ENCODE results near the gene TMEM120B.
"Not testable (repeated sequence)": the region's sequence is repeated elsewhere in the genome, so short reads cannot be mapped to it uniquely, and the experiment has no call there.

Gene TMEM120B

DNA sequence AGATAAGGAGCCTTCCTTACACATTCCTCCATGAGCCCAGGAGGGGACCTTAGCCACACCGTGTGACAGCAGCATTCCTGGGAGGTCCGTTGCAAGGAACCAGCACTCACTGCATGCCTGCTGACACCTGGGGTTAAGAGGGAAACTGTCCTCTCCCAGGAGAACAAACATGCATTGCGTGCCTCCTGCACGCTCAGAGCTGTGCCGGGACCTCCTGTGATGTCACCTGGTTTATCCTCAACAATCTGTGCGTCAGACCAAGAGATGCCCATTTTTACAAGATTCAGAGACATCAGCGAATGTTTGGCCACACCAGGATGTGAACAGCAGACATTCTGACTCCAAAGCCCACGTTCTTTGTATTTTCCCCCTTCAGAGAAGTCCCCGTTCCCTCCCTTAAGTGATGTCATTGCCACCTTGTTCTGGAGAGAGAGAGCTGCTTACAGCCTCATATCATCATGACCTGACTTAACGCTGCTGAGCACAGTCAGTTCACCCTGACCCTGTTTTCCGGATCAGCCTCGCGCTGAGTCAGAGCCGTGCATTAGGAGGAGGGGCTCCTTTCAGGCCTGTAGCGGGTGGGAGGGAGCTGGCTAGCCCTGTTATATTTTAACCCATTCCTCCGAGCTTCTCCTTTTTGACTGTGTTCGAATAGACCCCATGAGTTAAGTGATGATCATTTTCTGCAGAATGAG, 36.2 kb downstream of the TMEM120B start:
- DNase-seq, result peak in 1 of 2 donors; percentile 15

DNA sequence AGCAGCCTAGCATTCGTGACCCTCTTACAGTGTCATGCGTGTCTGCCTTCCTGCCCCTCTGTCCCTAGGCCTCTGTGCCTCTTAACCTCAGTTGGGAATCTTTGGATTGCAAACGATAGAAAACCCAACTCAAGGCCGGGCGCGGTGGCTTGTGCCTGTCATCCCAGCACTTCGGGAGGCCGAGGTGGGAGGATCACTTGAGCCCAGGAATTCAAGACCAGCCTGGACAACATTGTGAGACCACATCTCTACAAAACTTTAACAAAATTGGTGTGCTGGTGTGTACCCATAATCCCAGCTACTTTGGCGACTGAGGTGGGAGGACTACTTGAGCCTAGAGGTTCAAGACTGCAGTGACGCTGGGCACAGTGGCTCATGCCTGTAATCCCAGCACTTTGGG, 36.7 kb downstream of the TMEM120B start:
- DNase-seq, result no peak

DNA sequence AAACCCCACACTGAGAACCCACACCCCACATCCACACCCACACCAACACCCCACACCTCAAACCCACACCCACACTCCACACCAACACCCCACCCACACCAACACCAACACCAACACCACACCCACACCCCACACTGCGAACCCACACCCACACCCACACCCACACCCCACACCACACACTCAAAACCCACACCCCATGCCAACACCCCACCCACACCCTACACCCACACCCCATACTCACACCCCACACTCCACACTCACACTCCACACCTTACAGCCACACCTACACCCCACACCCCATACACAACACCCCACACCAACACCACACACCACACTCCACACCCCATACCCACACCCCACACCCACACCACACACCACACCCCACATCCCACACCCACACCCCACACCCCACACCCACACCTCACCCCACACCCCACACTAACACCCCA, 38.0 kb downstream of the TMEM120B start:
- peak; percentile 42 to 58 for DNase-seq

DNA sequence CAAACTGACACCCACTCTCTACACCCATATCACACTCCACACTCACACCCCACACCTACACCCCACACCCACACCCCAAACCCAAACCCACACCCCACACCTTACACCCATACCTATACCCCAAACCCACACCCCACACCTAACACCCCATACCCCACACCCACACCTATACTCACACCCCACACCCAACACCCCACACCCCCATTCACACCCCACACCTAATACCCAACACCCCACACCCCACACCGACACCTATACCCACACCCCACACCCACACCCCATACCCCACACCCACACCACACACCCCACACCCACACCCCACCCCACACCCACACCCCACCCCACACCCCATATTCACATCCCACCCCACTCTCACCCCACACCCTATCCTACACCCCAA, 38.5 kb downstream of the TMEM120B start:
- DNase-seq, result peak in 1 of 2 donors; percentile 33

DNA sequence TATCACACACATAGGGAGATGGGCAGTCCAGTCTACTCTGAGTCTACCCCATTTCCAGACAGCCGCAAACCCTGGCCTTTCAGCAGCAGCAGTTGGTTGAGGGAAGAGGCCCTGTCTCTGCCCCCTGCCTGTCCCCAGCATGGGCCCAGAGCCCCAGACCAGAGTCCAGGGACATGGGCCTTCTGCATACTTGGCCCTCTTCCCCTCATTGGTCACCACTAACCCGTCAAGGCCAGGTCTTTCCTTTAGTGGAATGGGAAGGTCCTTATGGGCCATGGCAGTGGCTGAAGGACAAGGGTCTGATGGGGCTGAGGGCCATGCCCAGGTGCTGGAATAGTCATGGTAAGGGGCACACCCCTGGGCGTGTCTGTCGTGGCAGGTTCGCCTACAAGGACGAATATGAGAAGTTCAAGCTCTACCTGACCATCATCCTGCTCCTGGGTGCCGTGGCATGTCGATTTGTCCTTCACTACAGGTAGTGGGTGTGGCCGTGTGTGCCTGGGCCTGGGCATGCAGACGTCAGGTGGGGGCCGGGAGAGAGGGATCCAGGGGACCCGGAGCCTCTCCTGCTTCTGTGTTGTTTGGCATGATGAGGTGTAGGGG, 39.3 kb downstream of the TMEM120B start:
- no peak for DNase-seq

DNA sequence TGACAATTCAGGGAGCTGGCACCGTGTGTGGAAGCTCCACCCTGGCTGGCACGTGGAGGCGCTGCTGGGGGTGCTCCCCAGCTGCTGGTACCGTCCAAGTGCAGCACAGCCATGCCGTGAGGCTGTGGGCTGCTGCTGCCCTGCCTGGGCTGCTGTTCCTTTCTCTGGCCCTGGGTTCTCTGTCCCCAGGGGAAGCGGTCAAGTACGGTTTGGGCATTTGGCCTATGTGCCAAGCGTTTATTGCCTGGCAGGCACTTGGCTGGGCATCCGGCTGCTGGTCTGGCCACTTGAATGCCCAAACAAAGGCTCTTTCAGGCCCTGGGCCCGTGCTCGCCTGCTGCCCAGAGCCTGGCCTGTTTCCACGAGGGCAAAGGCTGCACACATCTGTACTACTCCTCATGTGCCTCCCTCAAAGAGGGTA, 41.3 kb downstream of the TMEM120B start:
- no peak for DNase-seq

DNA sequence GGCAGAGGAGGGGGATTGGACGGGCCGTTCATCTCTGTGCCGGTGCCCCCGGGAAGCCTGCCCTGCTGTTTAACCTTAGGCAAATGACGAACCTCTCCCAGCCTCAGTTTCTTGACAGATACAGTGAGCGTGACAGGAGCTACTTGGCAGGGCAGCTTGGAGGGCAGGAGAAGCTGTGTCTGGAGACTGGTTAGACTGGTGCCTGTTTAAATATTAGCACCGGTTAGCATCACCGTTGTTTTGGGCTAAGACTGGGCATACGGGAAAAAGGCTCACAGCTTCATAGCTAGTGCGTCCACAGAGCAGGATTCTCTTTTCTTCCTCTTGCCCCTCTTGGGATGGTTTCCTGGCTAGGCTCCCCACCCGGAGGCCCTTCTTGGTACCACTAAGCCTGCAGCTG, 42.3 kb downstream of the TMEM120B start:
- DNase-seq, result no peak

DNA sequence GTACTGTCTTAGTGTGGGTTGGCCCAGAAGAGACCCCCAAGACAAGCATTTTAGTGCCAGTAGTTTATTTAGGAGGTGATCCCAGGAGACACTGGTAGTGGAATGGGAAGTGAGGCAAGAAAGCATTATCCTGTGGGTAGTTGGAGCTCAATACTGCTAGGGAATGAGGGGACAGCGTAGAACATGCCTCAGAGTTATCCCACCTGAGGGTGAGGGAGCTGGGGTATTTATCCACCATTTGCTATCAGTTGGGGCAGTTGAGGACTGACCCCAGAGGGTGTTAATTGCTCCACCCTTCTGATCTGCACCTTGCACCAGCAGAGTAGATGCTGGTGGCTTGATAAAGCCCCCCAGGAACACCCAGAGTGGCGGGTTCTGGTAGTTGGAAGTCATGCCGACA, 43.0 kb downstream of the TMEM120B start:
- DNase-seq, result no peak

DNA sequence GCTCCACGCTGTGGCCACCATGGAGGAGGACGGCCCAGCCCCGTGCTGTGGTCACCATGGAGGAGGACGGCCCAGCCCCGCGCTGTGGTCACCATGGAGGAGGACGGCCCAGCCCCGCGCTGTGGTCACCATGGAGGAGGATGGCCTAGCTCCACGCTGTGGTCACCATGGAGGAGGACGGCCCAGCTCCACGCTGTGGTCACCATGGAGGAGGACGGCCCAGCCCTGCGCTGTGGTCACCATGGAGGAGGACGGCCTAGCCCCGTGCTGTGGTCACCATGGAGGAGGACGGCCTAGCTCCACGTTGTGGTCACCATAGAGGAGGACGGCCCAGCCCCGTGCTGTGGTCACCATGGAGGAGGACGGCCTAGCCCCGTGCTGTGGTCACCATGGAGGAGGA, 46.0 kb downstream of the TMEM120B start:
- not testable (repeated sequence) for DNase-seq

DNA sequence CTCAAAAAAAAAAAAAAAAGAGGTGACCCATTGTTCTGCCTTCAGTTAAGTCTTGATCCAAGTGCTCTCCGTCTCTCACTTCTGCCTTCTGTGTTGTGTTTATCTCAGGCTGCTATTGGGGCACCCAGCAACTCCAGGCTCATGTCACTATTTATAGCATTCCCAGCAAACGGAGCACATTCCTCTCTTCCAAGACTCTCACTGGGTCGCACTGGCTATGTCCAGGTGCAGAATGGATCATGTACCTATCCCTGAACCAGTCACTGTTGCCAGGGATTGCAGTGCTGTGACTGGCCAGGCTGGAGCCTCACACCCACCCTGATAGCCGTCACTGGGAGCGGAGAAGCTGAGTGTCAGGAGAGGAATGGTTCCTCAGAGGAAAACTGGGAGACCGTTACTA, 49.7 kb downstream of the TMEM120B start:
- DNase-seq, result no peak

DNA sequence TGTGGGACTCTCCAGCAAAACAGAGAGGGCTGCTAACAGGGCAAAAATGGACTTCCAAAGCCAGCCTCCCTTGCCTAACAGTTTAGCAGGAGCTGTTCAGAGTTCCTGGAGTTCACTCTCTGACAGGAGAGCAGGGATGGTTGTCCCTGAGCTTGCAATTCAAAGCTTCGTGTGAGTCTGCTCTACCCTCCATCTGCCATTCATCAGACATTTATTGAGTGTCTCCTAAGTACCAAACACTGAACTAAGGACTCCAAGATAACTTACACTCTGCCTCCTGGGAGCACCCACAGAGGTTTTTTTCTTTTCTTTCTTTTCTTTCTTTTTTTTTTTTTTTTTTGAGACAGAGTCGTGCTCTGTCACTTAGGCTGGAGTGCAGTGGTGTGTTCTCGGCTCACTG, 52.3 kb downstream of the TMEM120B start:
- DNase-seq, result no peak

DNA sequence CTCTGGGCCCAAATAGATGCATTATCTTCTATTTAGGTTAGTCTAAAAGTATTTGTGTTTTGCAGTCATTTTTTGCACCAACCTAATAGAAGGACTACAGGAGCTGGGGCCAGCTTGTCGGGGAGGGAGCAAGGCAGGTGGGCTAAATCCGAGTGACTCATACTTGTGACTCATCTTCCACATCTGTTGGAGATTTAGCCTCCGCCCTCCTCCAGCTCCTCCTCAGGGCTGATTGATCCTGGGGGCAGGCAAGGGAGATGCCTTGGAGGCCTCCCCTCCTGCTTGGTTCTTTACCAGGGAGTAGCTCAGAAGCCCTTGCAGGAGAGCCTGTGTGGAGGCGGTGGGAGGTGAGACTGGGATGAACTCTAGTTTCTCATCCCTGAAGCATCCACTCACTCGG, 53.0 kb downstream of the TMEM120B start:
- DNase-seq, result no peak

DNA sequence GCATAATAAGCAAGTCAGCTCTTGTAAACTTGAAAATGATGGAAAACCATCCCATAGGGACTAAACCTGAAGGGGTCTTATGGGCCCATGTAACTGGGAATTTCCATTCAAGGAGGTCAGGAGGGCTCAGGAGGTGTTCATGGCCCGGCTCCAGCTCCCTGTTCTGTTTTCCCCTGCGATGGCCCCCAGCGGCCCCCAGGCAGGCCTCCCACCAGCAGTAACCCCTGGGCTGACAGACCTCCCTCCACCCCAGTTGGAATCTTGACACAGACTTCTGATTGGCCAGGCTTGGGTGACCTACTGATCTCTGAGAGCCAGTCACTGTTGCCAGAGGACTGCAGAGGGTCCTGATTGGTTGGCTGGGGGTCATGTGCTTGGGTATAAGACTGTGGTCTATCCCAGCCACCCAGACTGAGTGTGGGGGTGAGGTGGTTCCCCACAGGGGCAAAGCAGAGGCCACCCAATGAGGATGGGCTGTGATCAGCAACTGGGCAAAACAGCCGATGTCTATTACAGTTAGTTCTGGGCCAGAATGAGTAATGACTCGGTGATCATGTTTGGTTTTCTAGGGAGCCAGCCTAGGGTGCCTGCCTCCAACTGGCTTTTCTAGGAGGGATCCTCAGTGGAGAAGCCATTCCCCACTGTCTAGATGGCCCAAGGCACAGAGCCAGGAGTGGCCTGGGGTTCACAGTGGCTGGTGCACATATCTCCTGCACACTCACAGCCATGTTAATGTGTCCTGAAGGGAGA, 53.9 kb downstream of the TMEM120B start:
- DNase-seq, result no peak

DNA sequence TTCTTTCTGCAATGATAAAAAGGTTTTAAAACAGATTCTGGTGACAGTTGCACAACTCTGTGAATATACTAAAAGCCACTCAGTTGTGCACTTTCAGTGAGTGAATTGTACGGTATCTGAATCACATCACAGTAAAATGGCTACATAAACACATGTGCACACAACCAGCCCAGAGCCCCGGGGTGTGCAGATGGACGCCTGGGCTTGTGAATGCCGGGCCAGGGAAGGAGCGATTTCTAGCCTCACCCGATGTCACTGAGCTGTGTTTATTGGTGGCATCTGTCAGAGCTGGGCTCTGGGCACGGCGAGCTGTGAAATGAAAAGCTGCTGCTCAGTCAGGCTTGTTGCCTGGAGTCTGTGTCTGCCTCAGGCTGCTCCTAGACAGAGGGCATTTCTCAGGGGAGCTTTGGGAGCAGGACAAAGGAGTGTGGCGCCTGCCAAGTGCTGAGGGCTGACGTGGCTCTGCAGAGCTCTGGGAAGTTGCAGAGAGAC, 55.0 kb downstream of the TMEM120B start:
- no peak for DNase-seq

DNA sequence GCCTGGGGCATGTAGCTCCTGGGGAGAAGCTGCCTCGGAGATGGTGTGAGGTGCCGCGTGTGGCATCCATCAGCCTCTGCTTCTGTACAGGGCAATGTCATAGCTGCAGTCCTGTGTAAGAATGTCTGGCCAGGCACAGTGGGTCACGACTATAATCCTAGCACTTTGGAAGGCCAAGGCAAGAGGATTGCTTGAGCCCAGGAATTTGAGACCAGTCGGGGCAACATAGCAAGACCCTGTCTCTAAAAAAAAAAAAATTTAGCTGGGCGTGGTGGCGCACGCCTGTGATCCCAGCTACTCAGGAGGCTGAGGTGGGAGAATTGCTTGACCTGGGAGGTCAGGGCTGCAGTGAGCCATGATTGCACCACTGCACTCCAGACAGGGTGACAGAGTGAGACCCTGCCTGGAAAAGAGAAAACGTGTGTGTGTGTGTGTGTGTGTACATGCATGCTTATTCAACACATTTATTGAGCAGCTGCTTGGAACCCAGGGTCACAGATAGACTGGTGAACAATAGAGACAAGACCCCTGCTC, 56.8 kb downstream of the TMEM120B start:
- no peak for DNase-seq

DNA sequence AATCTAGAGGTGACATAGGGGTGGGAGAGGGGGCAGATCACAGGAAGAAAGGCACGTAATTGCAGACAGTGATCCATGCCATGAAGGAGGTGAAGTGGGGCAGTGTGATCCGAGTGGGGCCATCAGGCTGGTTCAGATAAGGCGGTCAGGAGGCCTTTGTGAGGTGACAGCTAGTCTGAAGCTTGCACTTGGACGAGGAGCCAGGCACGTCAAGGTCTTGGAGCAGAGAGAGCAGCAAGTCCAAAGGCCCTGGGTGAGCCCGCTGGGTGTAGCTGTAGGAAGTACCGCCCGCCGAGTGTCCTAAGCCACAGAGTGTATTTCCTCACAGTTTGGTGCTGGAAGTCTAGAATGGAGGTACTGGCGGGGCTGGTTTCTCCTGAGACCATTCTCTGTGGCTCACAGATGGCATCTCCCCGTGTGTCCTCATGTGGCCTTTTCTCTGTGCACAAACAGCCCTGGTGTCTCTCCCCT, 57.3 kb downstream of the TMEM120B start:
- no peak for DNase-seq

DNA sequence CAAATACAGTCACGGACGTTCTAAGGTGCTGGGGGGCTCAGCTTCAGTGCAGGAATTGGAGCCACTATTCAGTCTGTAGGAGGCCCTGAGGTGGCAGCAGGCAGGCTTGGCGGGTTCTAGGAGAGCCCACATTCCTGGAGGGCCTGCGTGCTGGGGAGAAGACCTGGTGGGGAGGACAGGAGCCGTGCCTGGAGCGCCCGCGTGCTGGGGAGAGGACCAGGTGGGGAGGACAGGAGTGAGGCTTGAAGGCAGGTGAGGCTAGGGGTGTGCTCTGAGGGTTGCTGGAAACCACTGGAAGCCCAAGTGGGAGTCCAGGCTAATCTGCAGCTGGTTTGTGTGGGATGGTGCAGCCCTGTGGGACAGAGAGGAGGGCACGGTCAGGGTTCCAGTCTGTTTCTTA, 57.8 kb downstream of the TMEM120B start:
- DNase-seq, result no peak

DNA sequence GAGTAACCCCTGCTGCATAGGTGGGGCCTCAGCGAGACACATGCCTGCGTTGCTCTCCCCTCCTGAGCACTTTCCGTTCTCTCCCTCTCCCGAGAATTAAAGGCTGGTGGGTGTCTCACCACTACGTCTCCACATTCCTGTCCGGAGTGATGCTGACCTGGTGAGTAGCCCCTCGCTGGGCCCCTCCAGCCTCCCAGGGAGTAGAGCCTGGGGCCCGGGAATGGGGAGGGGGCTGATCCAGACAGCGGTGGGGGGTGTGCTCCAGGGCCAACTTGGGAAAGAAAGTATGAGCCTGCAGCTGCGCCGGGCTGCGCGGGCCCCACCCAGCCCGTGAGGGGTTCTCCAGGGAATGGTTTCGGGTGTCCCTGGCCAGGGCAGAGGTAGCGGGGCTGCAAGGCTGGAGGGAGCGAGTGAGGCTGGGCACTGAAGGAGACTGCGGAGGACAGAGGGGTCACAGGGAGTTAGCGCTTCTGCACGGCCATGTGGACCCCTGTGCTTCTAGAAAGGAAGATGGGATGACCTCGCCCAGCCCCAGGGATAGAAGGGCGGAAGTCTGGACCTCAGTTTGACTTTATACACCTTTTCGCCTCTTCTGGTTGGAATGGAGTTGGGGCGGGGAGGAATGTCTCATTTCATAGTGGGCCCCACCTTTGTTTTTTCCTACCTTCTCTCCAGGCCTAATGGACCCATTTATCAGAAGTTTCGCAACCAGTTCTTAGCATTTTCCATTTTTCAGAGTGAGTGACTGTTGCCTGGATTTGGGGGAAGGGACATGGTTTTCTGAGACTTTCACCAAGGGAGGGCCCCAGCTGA, 58.5 kb downstream of the TMEM120B start:
- no peak for DNase-seq

DNA sequence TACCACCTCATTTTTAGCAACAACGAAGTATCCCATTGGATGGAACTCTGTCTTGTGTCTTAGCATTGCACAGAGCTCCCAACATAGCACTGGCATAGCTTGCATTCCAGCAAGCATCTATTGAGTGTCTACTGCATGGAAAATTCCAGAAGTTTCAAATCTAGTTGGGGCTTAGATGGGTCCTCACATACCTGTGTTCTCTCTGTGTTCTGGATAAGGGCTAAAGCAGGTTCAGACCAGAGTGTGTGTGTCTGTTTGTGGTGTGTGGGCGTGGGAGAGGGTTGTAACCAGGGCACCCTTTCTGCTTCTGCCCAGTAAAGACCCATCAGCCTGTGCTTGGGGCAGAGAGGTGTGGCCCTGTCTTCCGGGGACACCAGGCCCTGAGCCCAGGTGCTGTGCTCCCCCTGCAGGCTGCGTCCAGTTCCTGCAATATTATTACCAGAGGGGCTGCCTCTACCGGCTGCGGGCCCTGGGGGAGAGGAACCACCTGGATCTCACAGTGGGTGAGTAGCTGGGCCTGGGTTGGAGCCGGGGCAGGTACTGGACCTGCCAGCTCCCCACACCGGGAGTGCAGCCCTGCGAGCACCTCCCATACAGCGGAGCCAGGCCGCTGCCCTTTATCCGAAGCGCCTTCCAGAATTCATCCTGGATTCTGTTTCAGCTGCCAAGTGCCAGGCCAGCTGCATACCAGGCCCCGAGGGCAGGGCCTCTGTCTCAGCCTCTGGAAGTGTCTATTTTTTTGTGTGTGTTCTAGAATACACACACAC, 60.6 kb downstream of the TMEM120B start:
- DNase-seq, result peak; percentile 85 to 86

DNA sequence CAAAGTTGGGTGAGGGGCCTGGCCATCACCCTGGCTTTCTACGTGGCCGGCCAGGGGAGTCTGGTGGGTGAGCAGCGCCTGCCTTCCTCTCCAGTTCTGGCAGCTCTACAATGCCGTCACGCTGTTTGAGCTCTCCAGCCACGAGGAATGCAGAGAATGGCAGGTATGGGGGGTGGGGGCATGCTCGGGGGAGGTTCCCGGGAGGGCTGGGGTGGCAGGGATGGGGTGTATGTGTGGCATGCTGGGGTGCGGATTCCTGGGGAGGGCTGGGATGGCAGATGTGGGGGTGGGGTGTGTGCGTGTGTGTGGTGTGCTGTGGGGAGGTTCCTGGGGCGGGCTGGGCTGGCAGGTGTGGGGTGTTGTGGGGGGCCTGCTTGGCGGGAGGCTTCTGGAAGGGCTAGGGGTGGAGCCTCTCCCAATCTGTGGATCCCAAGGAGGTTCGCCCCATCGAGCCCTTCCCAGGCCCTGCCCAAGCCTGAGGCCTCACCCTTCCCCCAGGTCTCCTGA, 62.5 kb downstream of the TMEM120B start:
- no peak for DNase-seq

DNA sequence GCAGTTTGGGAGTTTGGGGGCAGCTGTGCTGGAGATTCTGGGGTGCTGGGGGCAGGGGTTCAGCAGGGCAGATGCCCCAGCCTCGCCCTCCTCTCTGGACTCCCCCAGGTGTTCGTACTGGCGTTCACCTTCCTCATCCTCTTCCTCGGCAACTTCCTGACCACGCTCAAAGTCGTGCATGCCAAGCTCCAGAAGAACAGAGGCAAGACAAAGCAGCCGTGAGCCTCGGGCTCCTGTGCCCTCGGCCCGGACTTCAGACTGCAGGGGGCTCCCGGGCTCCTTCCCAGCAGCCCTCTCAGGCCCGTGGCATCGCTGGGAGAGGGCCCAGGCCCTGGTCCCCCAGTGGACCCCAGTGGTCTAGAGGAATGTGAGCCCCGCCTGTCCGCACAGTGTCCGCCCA, 62.9 kb downstream of the TMEM120B start:
- DNase-seq, result no peak

Measured in CD4-positive, alpha-beta T cell treated with Interleukin-4 for 1 hour (primary cell).